Activated CD8-positive, alpha-beta memory T cell treated with anti-CD3 and anti-CD28 coated beads, Interleukin-2, amount 50 U/mL, for 1 hour (primary cell): ENCODE results near the gene RPS6KB2.

Experiments used
- DNase-seq: peaks from one replicate; pipeline ENCODE4 v3.0.0-alpha.2; 2020; ENCODE audit errors: extremely low read depth

The RPS6KB2 gene

DNA sequence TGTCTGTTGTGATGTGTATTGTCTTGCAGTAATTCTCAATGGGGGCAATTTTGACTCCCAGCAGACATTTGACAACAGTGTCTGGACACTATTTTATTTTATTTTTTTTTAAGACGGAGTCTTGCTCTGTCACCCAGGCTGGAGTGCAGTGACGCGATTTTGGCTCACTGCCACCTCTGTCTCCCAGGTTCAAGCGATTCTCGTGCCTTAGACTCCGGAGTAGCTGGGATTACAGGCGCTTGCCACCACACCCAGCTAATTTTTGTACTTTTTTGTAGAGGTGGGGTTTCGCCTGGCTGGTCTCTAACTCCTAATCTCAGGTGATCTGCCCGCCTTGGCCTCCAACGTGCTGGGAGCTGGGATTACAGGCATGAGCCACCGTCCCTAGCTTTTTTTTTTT lies 1.4 kb downstream of the RPS6KB2 start:
- no peak for DNase-seq

DNA sequence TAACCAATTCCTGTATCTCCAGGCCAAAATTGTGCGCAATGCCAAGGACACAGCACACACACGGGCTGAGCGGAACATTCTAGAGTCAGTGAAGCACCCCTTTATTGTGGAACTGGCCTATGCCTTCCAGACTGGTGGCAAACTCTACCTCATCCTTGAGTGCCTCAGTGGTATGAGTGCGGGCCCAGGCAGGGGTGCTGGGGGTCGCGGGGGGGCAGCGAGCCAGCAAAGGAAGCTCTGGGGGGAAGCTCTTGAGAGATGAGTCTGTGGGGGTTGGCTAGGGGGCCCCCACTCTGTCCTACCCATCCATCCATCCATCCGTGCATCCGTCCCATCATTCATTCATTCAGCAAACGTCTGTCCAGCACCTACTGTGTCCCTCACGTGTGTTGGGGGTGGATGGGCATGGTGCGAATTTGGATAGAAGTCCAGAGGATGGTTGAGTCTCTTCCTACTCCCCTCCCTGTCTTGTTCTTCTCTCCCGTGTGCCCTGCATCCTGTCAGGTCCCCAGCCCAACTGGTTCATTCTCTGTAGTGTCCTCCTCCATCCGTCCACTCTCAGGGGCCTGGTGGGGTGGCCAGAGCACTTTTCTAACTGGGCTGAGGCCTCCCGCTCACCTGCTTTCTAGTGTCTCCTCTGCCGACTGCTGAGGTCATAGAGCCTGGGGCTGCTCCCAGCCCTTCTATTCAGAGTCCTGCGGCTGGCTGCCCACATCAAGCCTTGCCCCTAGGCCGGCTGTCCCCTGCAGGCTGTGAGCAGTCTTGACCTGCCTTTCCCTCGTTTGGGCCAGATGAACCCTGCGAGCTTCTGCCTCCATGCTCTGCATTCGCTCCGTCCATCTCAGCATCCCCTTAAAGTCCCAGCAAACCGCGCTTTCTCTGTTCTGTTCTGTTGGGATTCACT lies 3.3 kb downstream of the RPS6KB2 start:
- DNase-seq, result no peak

DNA sequence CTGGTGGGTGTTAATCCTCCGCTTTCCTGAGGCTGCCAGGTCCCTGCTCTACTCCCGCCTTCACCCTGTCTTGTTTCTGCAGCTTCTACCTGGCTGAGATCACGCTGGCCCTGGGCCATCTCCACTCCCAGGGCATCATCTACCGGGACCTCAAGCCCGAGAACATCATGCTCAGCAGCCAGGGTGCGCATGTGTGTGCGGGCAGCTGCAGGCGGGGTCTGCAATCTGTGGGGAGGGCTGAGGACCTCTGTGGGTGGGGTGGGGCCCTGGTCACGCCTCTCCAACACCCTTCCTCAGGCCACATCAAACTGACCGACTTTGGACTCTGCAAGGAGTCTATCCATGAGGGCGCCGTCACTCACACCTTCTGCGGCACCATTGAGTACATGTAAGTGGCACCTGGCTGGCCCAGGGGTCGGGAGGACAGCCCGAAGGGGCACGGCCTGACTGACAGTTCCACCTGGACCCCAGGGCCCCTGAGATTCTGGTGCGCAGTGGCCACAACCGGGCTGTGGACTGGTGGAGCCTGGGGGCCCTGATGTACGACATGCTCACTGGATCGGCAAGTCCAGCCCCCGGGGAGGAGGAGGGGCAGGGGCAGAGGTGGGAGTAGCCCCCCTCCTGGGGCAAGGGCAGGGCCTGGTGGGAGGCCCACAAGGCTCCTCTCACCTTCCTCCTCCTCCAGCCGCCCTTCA lies 4.5 kb downstream of the RPS6KB2 start:
- DNase-seq, result no peak

DNA sequence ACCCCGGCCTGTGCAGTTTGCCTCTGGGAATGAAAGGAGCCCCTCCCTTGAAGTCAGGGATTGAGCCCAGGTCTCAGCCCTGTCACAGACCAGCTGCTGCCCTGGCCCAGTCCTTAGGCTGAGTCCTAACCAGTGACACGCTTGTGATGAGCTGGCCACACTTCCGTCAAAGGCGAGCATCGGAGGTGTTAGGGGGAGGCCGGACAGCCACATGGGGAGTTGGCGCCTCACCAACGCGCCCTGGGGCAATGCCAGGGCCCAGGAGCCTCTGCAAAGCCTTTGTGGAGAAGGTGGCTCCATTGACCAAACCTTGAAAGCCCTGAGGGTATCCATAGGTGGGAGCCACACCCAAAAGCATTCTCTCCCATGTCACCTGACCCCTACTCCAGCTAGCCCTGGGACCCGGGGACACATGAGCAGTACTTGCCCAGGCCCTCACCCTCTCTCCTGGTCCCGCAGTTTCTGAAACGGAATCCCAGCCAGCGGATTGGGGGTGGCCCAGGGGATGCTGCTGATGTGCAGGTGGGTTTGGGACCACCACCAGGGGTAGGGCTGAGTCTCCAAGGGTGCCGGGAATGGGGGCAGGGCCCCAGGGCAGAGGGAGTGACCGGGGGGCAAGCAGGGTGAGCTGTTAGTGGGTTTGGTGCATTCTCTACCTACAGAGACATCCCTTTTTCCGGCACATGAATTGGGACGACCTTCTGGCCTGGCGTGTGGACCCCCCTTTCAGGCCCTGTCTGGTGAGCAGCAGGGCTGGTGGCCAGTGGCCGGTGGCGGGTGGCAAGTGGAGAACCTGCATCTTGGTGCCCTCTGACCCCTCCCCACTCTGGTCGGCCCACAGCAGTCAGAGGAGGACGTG lies 5.5 kb downstream of the RPS6KB2 start:
- DNase-seq, result no peak

DNA sequence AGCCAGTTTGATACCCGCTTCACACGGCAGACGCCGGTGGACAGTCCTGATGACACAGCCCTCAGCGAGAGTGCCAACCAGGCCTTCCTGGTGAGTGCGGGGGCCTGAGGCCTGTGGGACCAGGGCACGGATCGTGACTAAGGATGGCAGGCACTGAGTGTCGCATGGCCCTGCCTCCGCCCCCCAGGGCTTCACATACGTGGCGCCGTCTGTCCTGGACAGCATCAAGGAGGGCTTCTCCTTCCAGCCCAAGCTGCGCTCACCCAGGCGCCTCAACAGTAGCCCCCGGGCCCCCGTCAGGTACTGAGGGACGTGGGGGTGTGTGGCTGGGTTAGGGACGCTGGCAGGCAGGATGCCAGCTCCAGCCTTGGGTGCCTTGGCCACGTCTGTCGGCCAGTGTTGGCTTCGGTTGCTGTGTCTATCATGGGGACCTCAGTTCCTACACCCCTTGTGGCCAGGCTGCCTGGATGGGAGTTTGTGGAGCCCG lies 6.1 kb downstream of the RPS6KB2 start:
- no peak for DNase-seq

DNA sequence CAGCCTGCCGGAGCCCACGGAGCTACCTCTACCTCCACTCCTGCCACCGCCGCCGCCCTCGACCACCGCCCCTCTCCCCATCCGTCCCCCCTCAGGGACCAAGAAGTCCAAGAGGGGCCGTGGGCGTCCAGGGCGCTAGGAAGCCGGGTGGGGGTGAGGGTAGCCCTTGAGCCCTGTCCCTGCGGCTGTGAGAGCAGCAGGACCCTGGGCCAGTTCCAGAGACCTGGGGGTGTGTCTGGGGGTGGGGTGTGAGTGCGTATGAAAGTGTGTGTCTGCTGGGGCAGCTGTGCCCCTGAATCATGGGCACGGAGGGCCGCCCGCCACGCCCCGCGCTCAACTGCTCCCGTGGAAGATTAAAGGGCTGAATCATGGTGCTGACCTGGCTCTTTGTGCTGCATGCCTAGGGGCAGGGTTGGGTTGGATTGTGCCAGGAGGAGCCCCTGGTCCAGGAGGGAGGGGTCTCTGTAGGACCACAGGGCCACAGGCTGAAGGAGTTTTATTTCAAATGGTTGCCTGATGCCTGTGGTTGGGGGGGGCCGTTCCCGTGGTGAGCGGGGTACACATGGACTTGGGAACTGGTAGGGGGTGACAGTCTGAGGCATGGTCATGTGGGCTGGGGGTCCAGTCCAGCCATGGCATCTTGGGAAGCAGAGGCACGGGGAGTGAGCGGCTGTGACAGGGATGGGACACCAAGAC lies 6.9 kb downstream of the RPS6KB2 start:
- DNase-seq, result no peak

DNA sequence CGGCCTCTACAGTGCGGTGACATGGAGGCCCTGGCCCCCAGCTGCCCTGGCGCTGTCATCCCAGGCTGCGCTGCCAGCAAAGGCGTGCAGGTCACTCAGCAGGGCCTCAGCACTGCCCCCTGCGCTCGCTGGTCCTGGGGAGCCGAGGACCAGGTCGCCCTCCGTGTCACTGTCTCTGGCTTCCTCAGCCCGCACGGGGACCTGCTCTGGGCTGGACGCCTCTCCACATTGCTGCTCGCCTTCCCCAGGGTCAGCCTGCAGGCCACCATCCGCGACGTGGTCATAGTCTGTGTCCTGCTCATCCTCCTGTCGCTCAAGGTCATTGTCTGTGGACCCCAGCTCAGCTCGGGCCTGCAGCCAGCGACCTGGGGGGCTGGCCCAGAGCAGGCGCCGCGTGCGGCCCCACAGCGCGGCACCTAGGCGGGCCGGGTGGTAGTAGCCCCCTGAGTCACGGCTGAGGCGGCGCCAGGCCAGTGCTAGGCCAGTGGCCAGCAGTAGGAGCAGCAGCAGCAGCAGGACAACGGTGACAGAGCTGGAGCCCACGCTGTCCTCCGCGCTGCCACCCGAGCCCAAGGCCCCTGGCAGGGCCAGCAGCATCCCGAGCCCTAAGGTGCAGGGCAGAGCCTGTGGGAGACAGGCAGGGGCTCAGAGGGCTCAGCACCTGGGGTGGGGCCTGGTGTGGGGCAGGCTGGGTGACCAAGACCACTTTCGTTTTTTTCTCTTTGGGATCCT lies 7.6 kb downstream of the RPS6KB2 start:
- DNase-seq, result no peak

DNA sequence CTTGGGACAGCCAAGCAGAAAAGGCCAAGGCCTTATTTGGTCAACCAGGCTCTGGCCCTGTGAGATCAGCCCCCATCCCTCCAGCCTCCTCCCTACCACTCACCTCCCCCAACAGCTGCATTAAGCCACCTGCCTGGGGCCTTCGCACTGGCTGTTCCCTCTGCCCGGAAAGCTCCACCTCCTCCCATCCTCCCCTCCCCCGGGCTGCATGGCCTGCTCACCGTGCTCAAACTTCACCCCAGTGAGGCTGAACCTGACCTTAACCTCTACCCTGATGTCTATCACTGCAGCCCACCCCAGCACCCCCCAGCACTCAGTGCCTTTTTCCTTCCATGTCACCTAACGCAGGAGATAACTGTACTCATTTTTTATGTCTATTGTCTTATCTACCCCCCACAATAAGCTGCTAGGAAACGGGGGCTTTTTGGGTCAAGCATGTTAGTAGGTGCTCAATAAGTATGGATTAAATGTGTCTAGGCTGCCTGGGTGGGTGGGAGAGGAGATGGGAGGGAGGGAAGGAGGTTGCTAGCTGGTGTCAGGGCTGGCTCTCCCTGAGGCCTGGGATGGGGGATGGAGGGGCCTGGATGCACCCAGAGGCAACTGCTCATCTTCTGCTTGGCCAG lies 8.3 kb downstream of the RPS6KB2 start:
- DNase-seq, result no peak

DNA sequence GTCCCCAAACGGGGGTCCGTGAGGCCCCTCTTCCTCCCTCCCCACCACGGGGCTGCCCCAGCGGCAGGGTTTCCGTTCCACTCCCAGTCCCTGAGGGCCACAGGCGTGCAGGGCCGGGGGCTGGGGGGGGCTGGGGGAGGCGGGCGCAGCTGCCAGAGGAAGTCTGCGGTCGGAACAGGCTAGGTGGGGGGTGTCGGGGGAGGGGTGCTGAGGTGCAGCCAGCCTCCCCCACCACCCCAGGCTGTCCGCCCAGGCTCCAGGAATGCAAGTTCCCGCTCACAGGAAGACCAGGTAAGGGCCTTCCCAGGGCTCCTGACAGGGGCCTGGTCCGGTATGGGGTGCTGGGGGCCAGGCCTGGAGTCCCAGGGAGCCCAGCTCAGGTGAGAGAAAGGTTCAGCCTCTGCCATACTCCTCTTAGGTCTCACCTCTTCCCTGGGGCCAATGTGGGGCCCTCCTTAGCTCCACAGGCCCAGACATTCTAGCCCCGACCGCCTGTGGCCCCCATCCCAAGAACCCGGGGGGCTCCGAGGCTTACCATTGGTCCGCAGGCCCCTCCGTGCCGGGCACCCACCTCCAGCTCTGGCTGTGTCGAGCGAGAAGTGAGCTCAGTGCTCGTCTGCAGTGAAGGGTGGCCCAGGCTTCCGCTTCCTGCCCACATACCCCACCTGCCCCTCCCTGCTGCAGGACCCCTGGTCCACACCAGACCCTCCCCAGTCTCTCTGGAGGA lies 9.0 kb downstream of the RPS6KB2 start, which contains the start of gene PTPRCAP:
Gene PTPRCAP (minus strand): TSS at position 601 of the 727 bp plus-strand sequence. CDS start 63 bp downstream, at position 538.
- DNase-seq, result no peak

DNA sequence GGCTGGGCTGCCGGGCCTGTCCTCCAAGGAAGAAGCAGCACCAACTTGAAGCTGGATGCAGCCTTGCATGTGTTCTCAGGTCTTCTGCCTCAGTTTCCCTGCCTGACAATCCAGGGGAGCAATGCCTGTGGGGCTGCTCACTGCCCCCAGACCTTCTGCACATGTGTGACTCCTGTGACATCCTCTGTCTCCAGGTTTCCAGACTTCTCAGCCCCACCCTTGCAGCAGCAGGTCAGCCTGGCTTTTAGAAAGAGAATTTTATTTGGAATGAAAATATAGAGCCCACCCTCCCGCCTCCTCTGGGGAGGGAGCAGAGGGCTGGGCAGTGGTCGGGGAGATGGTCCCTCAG lies 9.5 kb downstream of the RPS6KB2 start:
- DNase-seq, result no peak

DNA sequence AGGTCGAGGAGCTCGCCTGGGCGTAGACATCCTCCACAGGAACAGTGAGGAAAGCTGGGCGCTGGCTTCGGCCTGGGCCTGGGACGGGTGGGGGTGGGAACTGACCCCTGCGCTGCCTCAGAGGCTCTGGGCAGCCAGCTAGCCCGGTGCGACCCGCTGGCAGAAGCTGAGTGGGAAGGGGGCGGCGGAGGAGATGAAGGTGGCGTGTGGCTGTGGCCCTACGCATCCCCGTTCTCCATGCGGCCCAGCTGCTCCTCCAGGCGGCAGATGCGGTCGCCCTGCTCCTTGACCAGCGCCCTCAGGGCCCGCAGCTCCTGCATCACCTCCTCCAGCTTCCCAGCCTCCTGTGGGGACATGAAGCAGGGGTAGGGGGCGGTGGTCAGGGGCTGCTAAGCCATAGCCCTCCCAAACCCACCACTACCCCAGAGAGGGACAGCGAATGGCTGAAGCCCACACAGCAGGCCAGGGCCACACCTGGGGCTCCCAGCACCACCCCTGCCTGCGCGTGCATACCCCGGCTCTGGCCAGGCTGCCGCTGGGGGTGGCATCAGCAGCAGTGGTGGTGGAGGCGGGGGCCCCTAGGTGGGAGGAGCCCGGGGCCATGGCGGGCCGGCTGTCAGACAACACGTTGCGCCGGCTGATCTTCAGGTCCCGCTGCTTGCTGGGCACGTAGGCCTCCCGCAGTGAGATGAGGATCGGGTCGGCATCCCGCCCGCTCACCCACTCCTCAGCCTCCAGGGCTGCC lies 10.0 kb downstream of the RPS6KB2 start:
- DNase-seq, result no peak

DNA sequence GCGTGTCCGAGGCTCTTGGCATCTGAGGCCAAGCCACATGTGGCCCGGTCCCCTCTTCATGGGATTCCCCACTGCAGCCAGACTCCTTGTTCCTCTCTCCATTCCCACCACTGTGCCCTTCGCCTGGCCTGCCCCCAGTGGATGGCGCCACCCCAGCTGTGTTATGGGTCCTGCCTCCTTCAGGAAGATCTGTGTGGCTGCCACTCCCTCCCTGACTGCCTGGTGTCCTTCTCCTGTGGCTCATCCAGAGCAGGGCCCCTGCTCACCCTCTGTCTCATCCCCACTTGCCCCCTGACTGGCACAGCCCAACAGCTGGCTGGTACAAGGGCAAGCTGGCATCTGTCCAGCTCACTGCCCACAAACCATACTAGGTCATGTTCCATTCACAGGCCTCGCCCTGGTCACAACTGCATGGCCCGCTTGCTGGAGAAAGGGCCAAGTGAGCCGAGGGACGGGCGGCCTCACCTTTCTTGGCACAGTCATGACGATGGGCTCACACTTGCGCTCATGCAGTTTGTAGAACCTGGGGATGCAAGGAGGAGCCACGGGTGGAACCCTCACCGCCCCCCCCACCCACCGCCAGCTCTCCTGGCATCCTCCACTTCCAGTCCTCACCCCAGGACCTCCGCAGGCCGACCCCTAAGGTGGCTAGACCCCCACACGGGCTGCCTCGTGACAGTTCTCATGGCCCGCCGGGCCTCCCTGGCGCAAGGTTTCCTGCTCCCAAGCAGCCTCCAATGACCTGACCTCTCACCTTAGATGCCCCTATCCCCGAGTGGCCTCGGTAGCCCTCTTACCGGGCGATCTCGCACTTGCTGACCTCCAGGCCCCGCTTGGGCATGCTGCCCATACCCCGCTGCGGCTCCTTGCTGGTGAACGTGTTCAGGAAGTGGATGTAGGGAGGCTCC lies 11.3 kb downstream of the RPS6KB2 start:
- DNase-seq, result no peak

DNA sequence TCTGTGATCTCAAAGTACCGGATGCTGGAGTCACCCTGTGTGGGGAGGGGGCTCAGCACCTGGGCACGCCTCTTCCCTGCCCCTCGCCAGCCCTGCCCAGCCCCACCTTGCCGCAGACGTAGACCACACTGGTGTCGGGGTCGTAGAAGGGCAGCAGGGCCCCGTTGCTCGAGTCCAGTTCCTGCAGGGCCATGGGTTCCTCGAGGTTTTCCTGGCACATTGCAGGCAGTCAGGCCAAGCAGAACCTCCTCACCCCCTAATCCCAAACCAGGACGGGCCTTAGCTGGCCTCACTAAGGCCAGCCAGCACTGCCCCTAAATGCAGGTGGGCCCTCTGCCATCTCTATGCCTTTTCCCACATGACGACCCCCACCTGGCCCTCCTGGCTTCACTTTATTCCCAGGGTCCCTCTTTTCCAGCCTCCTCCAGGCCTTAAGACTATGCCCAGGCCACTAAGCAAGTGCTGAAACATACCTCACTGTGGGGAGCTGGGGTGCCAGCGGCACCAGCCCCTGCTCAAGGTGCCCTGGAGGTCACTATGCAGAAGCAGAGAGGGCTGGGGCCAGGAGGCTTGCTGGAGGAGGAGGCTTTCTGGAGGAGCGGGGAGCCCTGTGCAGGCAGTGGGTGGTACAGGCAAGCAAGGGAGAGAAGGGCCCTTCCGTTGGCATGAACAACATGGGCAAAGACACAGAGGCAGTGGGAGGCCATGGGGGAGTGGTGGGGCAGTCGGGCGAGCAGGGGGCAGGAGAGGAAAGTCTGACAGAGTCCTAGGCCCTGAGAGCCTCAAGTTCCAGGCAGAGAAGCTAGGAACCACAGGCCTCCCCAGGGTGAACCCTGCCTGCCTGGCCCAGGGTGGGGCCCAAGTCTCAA lies 12.2 kb downstream of the RPS6KB2 start:
- no peak for DNase-seq

DNA sequence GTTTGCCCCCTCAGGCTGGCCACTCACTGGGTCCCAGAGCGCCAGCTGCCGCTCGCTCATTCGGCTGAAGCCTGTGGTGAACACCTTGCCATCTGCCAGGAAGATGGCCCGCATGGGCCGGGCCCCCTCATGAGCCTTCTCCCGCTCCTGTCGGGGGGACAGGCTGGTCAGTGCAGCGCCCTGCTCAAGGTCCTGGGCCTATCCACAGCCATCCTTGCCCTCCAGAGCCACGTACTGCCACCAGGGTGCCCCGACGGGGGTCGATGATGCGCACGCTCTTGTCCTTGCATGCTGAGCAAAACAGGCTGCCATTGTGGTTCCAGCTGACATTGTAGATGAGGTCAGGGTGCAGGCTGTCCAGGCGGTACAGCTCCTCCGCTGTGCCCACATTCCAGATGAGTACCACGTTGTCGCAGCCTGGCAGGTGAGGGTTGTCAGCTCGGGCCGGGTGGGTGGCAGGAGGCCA lies 12.8 kb downstream of the RPS6KB2 start:
- DNase-seq, result no peak

DNA sequence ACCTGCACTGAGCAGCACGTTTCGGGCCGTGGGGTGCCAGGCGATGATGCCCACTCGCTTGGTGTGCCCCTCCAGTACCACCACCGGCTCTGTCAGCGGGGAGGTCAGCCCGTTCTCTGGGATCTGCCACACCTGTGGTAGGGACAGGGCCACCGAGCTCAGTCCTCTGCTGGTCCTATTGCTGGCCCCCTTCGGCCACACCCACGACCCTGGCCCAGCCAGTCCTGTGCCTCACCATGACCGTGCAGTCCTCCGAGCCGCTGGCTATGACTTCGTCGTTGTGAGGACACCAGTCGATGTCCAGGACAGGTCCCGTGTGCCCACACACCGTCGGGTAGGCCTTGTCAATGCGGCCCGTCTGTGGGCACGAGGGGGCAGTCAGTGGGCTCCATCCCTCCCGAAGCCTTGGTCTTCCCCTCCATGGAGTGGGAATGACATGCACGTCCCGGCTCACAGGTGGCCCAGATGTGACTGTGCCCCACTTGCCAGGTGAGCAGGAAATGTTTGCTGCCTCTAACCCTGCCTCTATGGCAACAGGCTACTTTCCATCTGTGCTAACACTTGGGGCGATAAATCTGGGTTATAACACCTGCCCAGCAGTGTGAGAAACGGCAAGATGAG lies 13.5 kb downstream of the RPS6KB2 start:
- no peak for DNase-seq
